MCF 10A (cell line): ENCODE results near the gene TNFRSF1B. TPM values are rescaled to one million over a fixed set of nuclear protein-coding genes. Genes with fewer than 3 reads are reported as not detected.
A peak's percentile ranks its signal among the peaks of the same experiment; 100 is the strongest.

Experiments
- BruUV-seq: library from RNA; stranded (reverse); fragments of 400-500 nt; replicated peaks from 2 replicates; lab custom pipeline; 2021; lab: Mats Ljungman, UMichigan
- CTCF ChIA-PET: fragments of 300-600 bp; sonication (Branson Sonifier 250); formaldehyde crosslinking; extraction: SDS; loops from one replicate; lab custom pipeline; 2021; ENCODE audit warnings: antibody characterized with exemption, inconsistent platforms; lab: Yijun Ruan, JAX
- POLR2A ChIA-PET: fragments of 300-600, 350-650 bp; sonication (Branson Sonifier 250); formaldehyde crosslinking; extraction: SDS; loops from one replicate; lab custom pipeline; 2020; ENCODE audit warnings: antibody characterized with exemption, inconsistent platforms; lab: Yijun Ruan, JAX
- DNase-seq: peaks from one replicate; pipeline ENCODE4 v3.0.0-alpha.2; 2018; ENCODE audit not compliant: unreplicated experiment
- H3K27ac Mint-ChIP-seq: one replicate; pipeline ENCODE4 v1.8.0; 2022; ENCODE audit warnings: mild to moderate bottlenecking, low read depth, mixed read lengths; ENCODE audit not compliant: unreplicated experiment
- H3K27me3 Mint-ChIP-seq: one replicate; pipeline ENCODE4 v1.8.0; 2022; ENCODE audit warnings: mixed read lengths; ENCODE audit not compliant: insufficient read depth, unreplicated experiment
- H3K36me3 Mint-ChIP-seq: one replicate; pipeline ENCODE4 v1.8.0; 2022; ENCODE audit warnings: mild to moderate bottlenecking, moderate library complexity, mixed read lengths; ENCODE audit not compliant: insufficient read depth, unreplicated experiment
- H3K4me1 Mint-ChIP-seq: one replicate; pipeline ENCODE4 v1.8.0; 2022; ENCODE audit warnings: mixed read lengths; ENCODE audit not compliant: insufficient read depth, unreplicated experiment
- H3K4me3 Mint-ChIP-seq: one replicate; pipeline ENCODE4 v1.8.0; 2022; ENCODE audit warnings: mild to moderate bottlenecking, moderate library complexity, mixed read lengths; ENCODE audit not compliant: unreplicated experiment
- H3K9me3 Mint-ChIP-seq: one replicate; pipeline ENCODE4 v1.8.0; 2022; ENCODE audit warnings: mixed read lengths; ENCODE audit not compliant: unreplicated experiment
- CTCF ChIP-seq: fragments of 200-600 bp; IDR thresholded peaks from one replicate; pipeline ENCODE4 v1.8.0; 2022; ENCODE audit warnings: antibody characterized with exemption, mild to moderate bottlenecking; ENCODE audit not compliant: unreplicated experiment
- intact Hi-C: fragments of 100-400 bp; cut with micrococcal nuclease; formaldehyde crosslinking; loops from 2 replicates; pipeline ENCODE4 v1.14.1; 2022
- total RNA-seq: library from RNA; stranded (reverse); gene quantifications from 2 replicates; pipeline ENCODE4 v1.2.3, GENCODE V29; 2022

TNFRSF1B gene
- total RNA-seq, 1 experiment from 2014 or later: not detected

GRCh38 chr1:12180315-12180714, 13.5 kb downstream of the TNFRSF1B start:
- Mint-ChIP-seq H3K9me3 (no peaks in the 10 kb centered on the region), H3K4me1 (peaks cover 6% of the 10 kb centered on the region), H3K27me3 (peaks cover 27% of the 10 kb centered on the region), H3K36me3 (no peaks in the 10 kb centered on the region), H3K4me3 (no peak overlapping the region), H3K27ac (peak overlapping the region; percentile 23)
- peak; percentile 27 for DNase-seq
- no TSS peak for BruUV-seq
- POLR2A ChIA-PET: no interaction called here
- CTCF ChIA-PET: interaction anchor here (0.6 kb wide), 1 partner anchor 1146 kb away, joined by 3 read pairs; no protein-coding TSS in a partner anchor
- intact Hi-C loops: no loop called here
- TF ChIP-seq CTCF: no peak

GRCh38 chr1:12180903-12181302, 14.1 kb downstream of the TNFRSF1B start:
- peaks cover 27% of the 10 kb centered on the region for H3K27me3 Mint-ChIP-seq
- ChIA-PET POLR2A (no interaction called here), CTCF (interaction anchor here (1.4 kb wide), 1 partner anchor 56 kb away, joined by 5 read pairs; no protein-coding TSS in a partner anchor)
- H3K4me1 Mint-ChIP-seq: peaks cover 6% of the 10 kb centered on the region
- no peak overlapping the region for H3K4me3 Mint-ChIP-seq
- H3K9me3 Mint-ChIP-seq: no peaks in the 10 kb centered on the region
- TF ChIP-seq CTCF: no peak
- no peak overlapping the region for H3K27ac Mint-ChIP-seq
- no peak for DNase-seq
- intact Hi-C loops: no loop called here
- H3K36me3 Mint-ChIP-seq: no peaks in the 10 kb centered on the region
- BruUV-seq: no TSS peak

GRCh38 chr1:12181568-12181967, 14.8 kb downstream of the TNFRSF1B start:
- Mint-ChIP-seq H3K27me3 (peaks cover 27% of the 10 kb centered on the region), H3K4me3 (no peak overlapping the region), H3K4me1 (peaks cover 6% of the 10 kb centered on the region), H3K9me3 (no peaks in the 10 kb centered on the region), H3K36me3 (no peaks in the 10 kb centered on the region), H3K27ac (no peak overlapping the region)
- CTCF ChIA-PET: interaction anchor here (1.4 kb wide), 1 partner anchor 56 kb away, joined by 5 read pairs; no protein-coding TSS in a partner anchor
- BruUV-seq: no TSS peak
- TF ChIP-seq CTCF: no peak
- POLR2A ChIA-PET: no interaction called here
- intact Hi-C loops: no loop called here
- no peak for DNase-seq

GRCh38 chr1:12182410-12182984, 15.7 kb downstream of the TNFRSF1B start:
- Mint-ChIP-seq H3K4me3 (no peak overlapping the region), H3K27ac (no peak overlapping the region), H3K27me3 (peaks cover 34% of the 10 kb centered on the region), H3K9me3 (no peaks in the 10 kb centered on the region), H3K36me3 (no peaks in the 10 kb centered on the region), H3K4me1 (peaks cover 6% of the 10 kb centered on the region)
- DNase-seq: no peak
- intact Hi-C loops: no loop called here
- no TSS peak for BruUV-seq
- CTCF ChIA-PET: interaction anchor here (0.7 to 1.4 kb wide), 3 partner anchors 46 to 57 kb away, joined by 3 to 5 read pairs (median 3); no protein-coding TSS in a partner anchor
- POLR2A ChIA-PET: interaction anchor here (1.0 kb wide), 1 partner anchor 9 kb away, joined by 4 read pairs; no protein-coding TSS in a partner anchor
- no peak for TF ChIP-seq CTCF
